ENCODE measurements around the gene FPR1. TPM values are rescaled to one million over a fixed set of nuclear protein-coding genes. Genes with fewer than 3 reads are reported as not detected.

FPR1 gene
- total and polyA plus RNA-seq, 2 of the 13 experiments (the other 11 are each of a cell fraction or from before 2014, with no cell fraction given), result not detected

DNA sequence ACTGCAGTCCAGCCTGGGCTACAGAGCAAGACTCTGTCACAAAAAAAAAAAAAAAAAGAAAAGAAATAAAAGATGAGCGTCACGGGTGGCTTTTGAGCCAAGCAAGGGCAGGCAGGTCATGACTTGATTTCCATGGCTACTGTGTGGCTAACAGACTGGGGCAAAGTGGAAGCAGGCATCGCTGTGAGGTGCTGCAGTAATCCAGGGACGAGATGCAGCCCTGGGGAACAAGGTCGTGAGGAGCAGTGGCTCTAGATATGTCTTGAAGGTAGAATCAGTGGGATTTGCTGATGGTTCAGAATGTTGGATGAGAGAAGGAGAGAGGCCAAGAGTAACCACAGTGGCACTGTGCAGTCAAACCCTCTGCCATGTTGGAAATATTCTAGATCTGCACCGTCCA, 42.1 kb downstream of the FPR1 start (continued):
- TF ChIP-seq ZNF550 (CRISPR knock-in tag; IDR thresholded peaks at IDR 0.05; ENCODE audit: borderline replicate concordance), result no peak

DNA sequence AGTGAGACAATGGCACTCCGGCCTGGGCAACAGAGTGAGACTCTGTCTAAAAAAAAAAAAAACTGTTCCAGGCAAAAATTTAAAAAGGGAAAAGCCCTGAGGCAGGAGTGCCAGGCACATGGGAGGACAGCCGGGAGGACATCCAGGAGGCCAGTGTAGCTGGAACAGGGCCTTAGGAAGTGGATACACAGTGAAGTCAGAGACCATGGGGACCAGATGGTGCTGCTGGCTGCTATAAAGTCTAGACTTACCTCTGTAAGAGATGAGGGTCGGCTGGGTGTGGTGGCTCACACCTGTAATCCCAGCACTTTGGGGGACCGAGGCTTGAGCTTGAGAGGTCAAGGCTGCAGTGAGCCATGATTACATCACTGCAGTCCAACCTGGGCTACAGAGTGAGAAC, 42.9 kb downstream of the FPR1 start:
- Histone ChIP-seq H2AFZ (ENCODE audit: low read length) (no peak overlapping the region), H4K20me1 (ENCODE audit: insufficient read depth, low read length) (no peaks in the 10 kb centered on the region), H3K4me2 (ENCODE audit: low read depth, low read length) (no peak overlapping the region), H3K9ac (ENCODE audit: insufficient read depth, low read depth, low read length) (no peak overlapping the region), H3K4me3 (replicated peaks in 1 of 3; ENCODE audit: insufficient read depth in 1 of 3, low read depth in 2 of 3, low read length in 3 of 3) (no peak overlapping the region), H3K36me3 (replicated peaks in 1 of 2; ENCODE audit: control insufficient read depth in 1 of 2, insufficient read depth in 2 of 2, low read length in 2 of 2) (no peaks in the 10 kb centered on the region), H3K9me3 (ENCODE audit: low read length) (no peaks in the 10 kb centered on the region), H3K27ac (ENCODE audit: extremely low read length, insufficient read depth, low read length) (no peak overlapping the region), H3K79me2 (ENCODE audit: insufficient read depth, low read length) (no peaks in the 10 kb centered on the region), H3K27me3 (ENCODE audit: control insufficient read depth in 1 of 2, insufficient read depth in 2 of 2, low read length in 2 of 2) (no peaks in the 10 kb centered on the region; a peak in 1 of 5 replicates), H3K4me1 (ENCODE audit: insufficient read depth, low read length) (peaks cover 6% of the 10 kb centered on the region; the same call in 1 of the 2 replicates)
- DNase-seq (ENCODE audit: low spot score) (no peak), FAIRE-seq (no peak), ATAC-seq (no peak)
- no TSS peak for BruUV-seq (replicated peaks)
- ChIA-PET CTCF (ENCODE audit: low intra/inter-chr PET ratio, low total read pairs) (no interaction called here), POLR2A (no interaction called here)
- in situ Hi-C loops (cut with HindIII; ENCODE audit: extremely low pct_ligation_motif_present, low pct_unique_long_range_greater_than_20kb), result no loop called here
- TF ChIP-seq ZNF263 (CRISPR knock-in tag; IDR thresholded peaks at IDR 0.05), result 0 out of 2 replicates have a peak, but pooled peaks have one; percentile 14
- TF ChIP-seq, protein P1, sequence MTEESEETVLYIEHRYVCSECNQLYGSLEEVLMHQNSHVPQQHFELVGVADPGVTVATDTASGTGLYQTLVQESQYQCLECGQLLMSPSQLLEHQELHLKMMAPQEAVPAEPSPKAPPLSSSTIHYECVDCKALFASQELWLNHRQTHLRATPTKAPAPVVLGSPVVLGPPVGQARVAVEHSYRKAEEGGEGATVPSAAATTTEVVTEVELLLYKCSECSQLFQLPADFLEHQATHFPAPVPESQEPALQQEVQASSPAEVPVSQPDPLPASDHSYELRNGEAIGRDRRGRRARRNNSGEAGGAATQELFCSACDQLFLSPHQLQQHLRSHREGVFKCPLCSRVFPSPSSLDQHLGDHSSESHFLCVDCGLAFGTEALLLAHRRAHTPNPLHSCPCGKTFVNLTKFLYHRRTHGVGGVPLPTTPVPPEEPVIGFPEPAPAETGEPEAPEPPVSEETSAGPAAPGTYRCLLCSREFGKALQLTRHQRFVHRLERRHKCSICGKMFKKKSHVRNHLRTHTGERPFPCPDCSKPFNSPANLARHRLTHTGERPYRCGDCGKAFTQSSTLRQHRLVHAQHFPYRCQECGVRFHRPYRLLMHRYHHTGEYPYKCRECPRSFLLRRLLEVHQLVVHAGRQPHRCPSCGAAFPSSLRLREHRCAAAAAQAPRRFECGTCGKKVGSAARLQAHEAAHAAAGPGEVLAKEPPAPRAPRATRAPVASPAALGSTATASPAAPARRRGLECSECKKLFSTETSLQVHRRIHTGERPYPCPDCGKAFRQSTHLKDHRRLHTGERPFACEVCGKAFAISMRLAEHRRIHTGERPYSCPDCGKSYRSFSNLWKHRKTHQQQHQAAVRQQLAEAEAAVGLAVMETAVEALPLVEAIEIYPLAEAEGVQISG (CRISPR knock-in tag; IDR thresholded peaks at IDR 0.05), result no peak
- no peak for TF ChIP-seq ZC3H13 (CRISPR knock-in tag; IDR thresholded peaks at IDR 0.05)
- intact Hi-C loops (cut with micrococcal nuclease; ENCODE audit: unreplicated experiment), result no loop called here
- WGBS (ENCODE audit: low lambda C conversion rate), result 38% methylated on average over 4 of the region's 4 CpGs
